ENCODE results near the gene GAS2. TPM values are rescaled to one million over a fixed set of nuclear protein-coding genes. Genes with fewer than 3 reads are reported as not detected.
A peak's percentile ranks its signal among the peaks of the same experiment; 100 is the strongest.

GAS2 gene
- total RNA-seq, 2 donors from 2014 or later, result 1.6 to 2.3 TPM

GRCh38 chr11:22828373-22828772, 162.0 kb downstream of the GAS2 start:
- no peak overlapping the region for H3K4me3 ChIP-seq
- no peak for TF ChIP-seq CTCF (IDR thresholded peaks at IDR 0.05)
- DNase-seq, result no peak
- peak overlapping the region; percentile 89 for H3K27ac ChIP-seq
- no peaks in the 10 kb centered on the region for H3K36me3 ChIP-seq
- no peaks in the 10 kb centered on the region for H3K9me3 ChIP-seq
- H3K9ac ChIP-seq (ENCODE audit: low read depth in 2 of 2, low read length in 2 of 2), result no peak overlapping the region
- intact Hi-C loops (cut with DNase I), result no loop called here
- peaks cover 3% of the 10 kb centered on the region for H3K4me1 ChIP-seq
- H3K27me3 ChIP-seq, result no peaks in the 10 kb centered on the region

GRCh38 chr11:22829231-22830081, 163.0 kb downstream of the GAS2 start, which contains the start of gene SVIP:
Gene SVIP (minus strand): TSS chr11:22829801. CDS start chr11:22829748, 53 bp downstream.
- no peaks in the 10 kb centered on the region for H3K27me3 ChIP-seq
- H3K4me3 ChIP-seq, result peak within 1 kb of the TSS; percentile 77
- intact Hi-C loops (cut with DNase I), result no loop called here
- peak within 1 kb of the TSS; percentile 73 to 74 for H3K9ac ChIP-seq (ENCODE audit: low read depth in 2 of 2, low read length in 2 of 2)
- no peaks in the 10 kb centered on the region for H3K9me3 ChIP-seq
- no peaks in the 10 kb centered on the region for H3K36me3 ChIP-seq
- peak; percentile 57 for TF ChIP-seq CTCF (IDR thresholded peaks at IDR 0.05)
- H3K27ac ChIP-seq, result peak within 1 kb of the TSS; percentile 89
- DNase-seq, result peak; percentile 99
- peaks cover 3% of the 10 kb centered on the region for H3K4me1 ChIP-seq

GRCh38 chr11:22830082-22830414, 163.6 kb downstream of the GAS2 start:
- no peak overlapping the region for H3K4me3 ChIP-seq
- no peak overlapping the region for H3K27ac ChIP-seq
- no peaks in the 10 kb centered on the region for H3K36me3 ChIP-seq
- peaks cover 3% of the 10 kb centered on the region for H3K4me1 ChIP-seq
- DNase-seq, result no peak
- no peaks in the 10 kb centered on the region for H3K27me3 ChIP-seq
- H3K9me3 ChIP-seq, result no peaks in the 10 kb centered on the region
- no peak for TF ChIP-seq CTCF (IDR thresholded peaks at IDR 0.05)
- no peak overlapping the region for H3K9ac ChIP-seq (ENCODE audit: low read depth in 2 of 2, low read length in 2 of 2)
- intact Hi-C loops (cut with DNase I), result no loop called here

GRCh38 chr11:22832315-22833015, 166.1 kb downstream of the GAS2 start:
- DNase-seq, result no peak
- Histone ChIP-seq H3K4me3 (no peak overlapping the region), H3K9ac (ENCODE audit: low read depth in 2 of 2, low read length in 2 of 2) (no peak overlapping the region), H3K4me1 (peaks cover 3% of the 10 kb centered on the region), H3K9me3 (no peaks in the 10 kb centered on the region), H3K36me3 (no peaks in the 10 kb centered on the region), H3K27ac (no peak overlapping the region), H3K27me3 (no peaks in the 10 kb centered on the region)
- intact Hi-C loops (cut with DNase I), result no loop called here
- no peak for TF ChIP-seq CTCF (IDR thresholded peaks at IDR 0.05)

GRCh38 chr11:22846726-22847125, 180.3 kb downstream of the GAS2 start:
- Histone ChIP-seq H3K27me3 (no peaks in the 10 kb centered on the region), H3K36me3 (no peaks in the 10 kb centered on the region), H3K9me3 (no peaks in the 10 kb centered on the region), H3K27ac (no peak overlapping the region), H3K4me3 (no peak overlapping the region), H3K4me1 (no peaks in the 10 kb centered on the region), H3K9ac (ENCODE audit: low read depth in 2 of 2, low read length in 2 of 2) (no peak overlapping the region)
- TF ChIP-seq CTCF (IDR thresholded peaks at IDR 0.05), result no peak
- intact Hi-C loops (cut with DNase I), result no loop called here
- DNase-seq, result no peak

All from colonic mucosa (tissue), 4 donors.